Muscle layer of duodenum (tissue), 2 donors: ENCODE data around the gene ERMARD.

Experiments used
- H3K27ac ChIP-seq: one replicate; pipeline ENCODE4 v1.7.0; 2013; ENCODE audit warnings: mild to moderate bottlenecking, low read length
- H3K27me3 ChIP-seq: one replicate; pipeline ENCODE4 v1.7.0; 2013; ENCODE audit warnings: low read depth, mild to moderate bottlenecking, control low read depth, low read length
- H3K36me3 ChIP-seq, 2 donors: one replicate each; pipeline ENCODE4 v1.7.0; 2013; ENCODE audit warnings: low read length in 2 of 2, control low read depth in 1 of 2, mild to moderate bottlenecking in 1 of 2; ENCODE audit not compliant: insufficient read depth in 2 of 2, control insufficient read depth in 1 of 2
- H3K4me1 ChIP-seq, 2 donors: one replicate each; pipeline ENCODE4 v1.7.0; 2013; ENCODE audit warnings: low read length in 2 of 2, mild to moderate bottlenecking in 2 of 2, control low read depth in 1 of 2, moderate library complexity in 1 of 2; ENCODE audit not compliant: insufficient read depth in 2 of 2, control insufficient read depth in 1 of 2
- H3K4me3 ChIP-seq, 2 donors: one replicate each; pipeline ENCODE4 v1.7.0; 2013; ENCODE audit warnings: low read length in 2 of 2, low read depth in 1 of 2, mild to moderate bottlenecking in 1 of 2
- H3K9me3 ChIP-seq, 2 donors: one replicate each; pipeline ENCODE4 v1.7.0; 2013; ENCODE audit warnings: low read length in 2 of 2, control low read depth in 1 of 2, mild to moderate bottlenecking in 1 of 2; ENCODE audit not compliant: control insufficient read depth in 1 of 2
- donor health status: healthy.

ERMARD gene

DNA sequence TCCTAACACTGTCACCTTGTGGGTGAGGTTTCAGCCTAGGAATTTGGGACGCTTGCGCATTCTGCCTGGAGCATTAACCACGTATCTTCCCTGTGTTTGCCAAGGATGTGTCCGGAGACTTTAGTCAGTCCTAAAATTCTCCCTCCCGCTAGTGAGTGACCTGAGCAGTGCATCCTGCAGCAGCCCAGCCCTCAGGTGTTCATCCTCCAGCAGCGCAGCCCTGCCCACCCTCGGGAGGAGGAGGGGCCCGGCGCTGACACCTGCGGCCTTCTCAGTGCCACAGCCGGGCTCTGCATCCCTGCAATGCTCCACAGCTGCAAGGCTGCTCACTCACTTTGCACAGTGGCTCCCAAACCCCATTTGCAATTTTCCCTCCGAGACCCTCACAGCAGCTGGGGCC is 79.5 kb downstream of the ERMARD start:
- Histone ChIP-seq H3K4me1 (peaks cover 0 to 5% of the 10 kb centered on the region in 2 donors), H3K27ac (no peak overlapping the region), H3K27me3 (no peaks in the 10 kb centered on the region), H3K36me3 (no peaks in the 10 kb centered on the region), H3K9me3 (peaks cover 0 to 3% of the 10 kb centered on the region in 2 donors), H3K4me3 (no peak overlapping the region)
